Osteocyte (in vitro differentiated cells): Measurements from ENCODE around the gene GGA2. TPM values are rescaled to one million over a fixed set of nuclear protein-coding genes. Genes with fewer than 3 reads are reported as not detected.

Experiments
- total RNA-seq: library from RNA; stranded (reverse); gene quantifications from 2 replicates; pipeline ENCODE4 v1.2.1, GENCODE V29; 2021

GGA2 gene
- total RNA-seq, 1 donor from 2014 or later: 59.7 TPM

Other genes with a start within 250 kb of the GGA2 start
- gene SCNN1B, start 208.2 kb downstream of the GGA2 start, total RNA-seq: not detected in 2 replicates
- 25.4 and 26.1 TPM in 2 replicates for gene COG7, start 57.3 kb downstream of the GGA2 start, total RNA-seq
- gene EARS2, start 46.9 kb upstream of the GGA2 start, total RNA-seq: 18.7 and 21.1 TPM in 2 replicates
- 92.1 and 100 TPM in 2 replicates for gene UBFD1, start 47.2 kb upstream of the GGA2 start, total RNA-seq
- 49.7 and 59.4 TPM in 2 replicates for gene NDUFAB1, start 85.8 kb upstream of the GGA2 start, total RNA-seq
- 14.0 and 14.9 TPM in 2 replicates for gene PALB2, start 130.8 kb upstream of the GGA2 start, total RNA-seq
- gene DCTN5, start 131.0 kb upstream of the GGA2 start, total RNA-seq: 65.3 and 69.7 TPM in 2 replicates
- gene PLK1, start 168.4 kb upstream of the GGA2 start, total RNA-seq: 16.7 and 17.8 TPM in 2 replicates
- not detected in 2 replicates for gene ERN2, start 202.7 kb upstream of the GGA2 start, total RNA-seq
- not detected in 2 replicates for gene CHP2, start 244.5 kb upstream of the GGA2 start, total RNA-seq